Measurements from ENCODE around the gene NRTN. TPM values are rescaled to one million over a fixed set of nuclear protein-coding genes. Genes with fewer than 3 reads are reported as not detected.

The NRTN gene
- total RNA-seq, 2 experiments from 2014 or later = not detected

- Mint-ChIP-seq H3K4me1 (peaks cover 8% of the 10 kb centered on the region), H3K36me3 (no peaks in the 10 kb centered on the region), H3K27ac (no peak overlapping the region), H3K9me3 (ENCODE audit: low read depth) (no peaks in the 10 kb centered on the region), H3K27me3 (peaks cover 18% of the 10 kb centered on the region), H3K4me3 (no peak overlapping the region)
- ATAC-seq = no peak
- CTCF ChIA-PET = no interaction called here
- no peak for DNase-seq
Observed at GRCh38 chr19:5798244-5798643, 6.6 kb upstream of the NRTN start.

- H3K27me3 Mint-ChIP-seq = peaks cover 26% of the 10 kb centered on the region
- H3K36me3 Mint-ChIP-seq = no peaks in the 10 kb centered on the region
- ATAC-seq (no peak), DNase-seq (no peak)
- peaks cover 19% of the 10 kb centered on the region for H3K4me1 Mint-ChIP-seq
- no peak overlapping the region for H3K4me3 Mint-ChIP-seq
- no peaks in the 10 kb centered on the region for H3K9me3 Mint-ChIP-seq (ENCODE audit: low read depth)
- CTCF ChIA-PET = interaction anchor here (1.1 kb wide), 2 partner anchors 9 to 113 kb away, joined by 3 to 4 read pairs; partner anchors contain the start of gene DUS3L
- no peak overlapping the region for H3K27ac Mint-ChIP-seq
Observed at GRCh38 chr19:5799247-5800241, 5.3 kb upstream of the NRTN start.

- Mint-ChIP-seq H3K27ac (no peak overlapping the region), H3K4me1 (peaks cover 19% of the 10 kb centered on the region), H3K9me3 (ENCODE audit: low read depth) (no peaks in the 10 kb centered on the region), H3K27me3 (peaks cover 30% of the 10 kb centered on the region), H3K4me3 (no peak overlapping the region), H3K36me3 (no peaks in the 10 kb centered on the region)
- CTCF ChIA-PET = interaction anchor here (1.1 to 1.5 kb wide), 3 partner anchors 10 to 222 kb away, joined by 3 to 5 read pairs (median 4); partner anchors contain the start of gene DUS3L
- DNase-seq = no peak
- no peak for ATAC-seq
Observed at GRCh38 chr19:5800361-5801270, 4.3 kb upstream of the NRTN start.

- H3K4me3 Mint-ChIP-seq = no peak overlapping the region
- CTCF ChIA-PET = interaction anchor here (0.9 to 1.5 kb wide), 2 partner anchors 84 to 220 kb away, joined by 3 to 5 read pairs; no protein-coding TSS in a partner anchor
- ATAC-seq (no peak), DNase-seq (peak; percentile 42)
- peaks cover 19% of the 10 kb centered on the region for H3K4me1 Mint-ChIP-seq
- peaks cover 42% of the 10 kb centered on the region for H3K27me3 Mint-ChIP-seq
- H3K36me3 Mint-ChIP-seq = no peaks in the 10 kb centered on the region
- no peak overlapping the region for H3K27ac Mint-ChIP-seq
- no peaks in the 10 kb centered on the region for H3K9me3 Mint-ChIP-seq (ENCODE audit: low read depth)
Observed at GRCh38 chr19:5801796-5802619, 2.9 kb upstream of the NRTN start.

GRCh38 chr19:5803441-5803751, 1.5 kb upstream of the NRTN start:
- CTCF ChIA-PET = interaction anchor here (0.7 to 2.4 kb wide), 45 partner anchors 10 to 476 kb away, joined by 3 to 62 read pairs (median 5); partner anchors contain the start of genes CATSPERD, DUS3L, LONP1 and NDUFA11
- Mint-ChIP-seq H3K27ac (no peak overlapping the region), H3K36me3 (no peaks in the 10 kb centered on the region), H3K4me1 (peaks cover 19% of the 10 kb centered on the region), H3K9me3 (ENCODE audit: low read depth) (no peaks in the 10 kb centered on the region), H3K27me3 (peaks cover 47% of the 10 kb centered on the region), H3K4me3 (peak overlapping the region; percentile 64)
- no peak for DNase-seq
- ATAC-seq = no peak

GRCh38 chr19:5803752-5804515, 933 bp upstream of the NRTN start:
- no peak overlapping the region for H3K27ac Mint-ChIP-seq
- peak overlapping the region; percentile 64 for H3K4me3 Mint-ChIP-seq
- H3K27me3 Mint-ChIP-seq = peaks cover 46% of the 10 kb centered on the region
- peaks cover 19% of the 10 kb centered on the region for H3K4me1 Mint-ChIP-seq
- CTCF ChIA-PET = interaction anchor here (0.6 to 2.4 kb wide), 56 partner anchors 10 to 475 kb away, joined by 3 to 62 read pairs (median 4); partner anchors contain the start of genes CATSPERD, DUS3L, FUT6 and LONP1
- H3K36me3 Mint-ChIP-seq = no peaks in the 10 kb centered on the region
- peak; percentile 94 for DNase-seq
- ATAC-seq = peak; percentile 97
- H3K9me3 Mint-ChIP-seq (ENCODE audit: low read depth) = no peaks in the 10 kb centered on the region

GRCh38 chr19:5805462-5806132, 730 bp downstream of the NRTN start:
- CTCF ChIA-PET = no interaction called here
- peaks cover 40% of the 10 kb centered on the region for H3K27me3 Mint-ChIP-seq
- DNase-seq (peak; percentile 65), ATAC-seq (no peak)
- H3K9me3 Mint-ChIP-seq (ENCODE audit: low read depth) = no peaks in the 10 kb centered on the region
- H3K27ac Mint-ChIP-seq = no peak overlapping the region
- peaks cover 19% of the 10 kb centered on the region for H3K4me1 Mint-ChIP-seq
- H3K4me3 Mint-ChIP-seq = no peak overlapping the region
- no peaks in the 10 kb centered on the region for H3K36me3 Mint-ChIP-seq

GRCh38 chr19:5806133-5806489, 1.2 kb downstream of the NRTN start:
- CTCF ChIA-PET = no interaction called here
- Mint-ChIP-seq H3K27ac (no peak overlapping the region), H3K36me3 (no peaks in the 10 kb centered on the region), H3K27me3 (peaks cover 38% of the 10 kb centered on the region), H3K4me1 (peaks cover 19% of the 10 kb centered on the region), H3K4me3 (no peak overlapping the region), H3K9me3 (ENCODE audit: low read depth) (no peaks in the 10 kb centered on the region)
- DNase-seq (no peak), ATAC-seq (no peak)

- ATAC-seq = no peak
- no peak overlapping the region for H3K4me3 Mint-ChIP-seq
Observed at GRCh38 chr19:5806905-5807304, 2.0 kb downstream of the NRTN start.

GRCh38 chr19:5808120-5808816, 3.4 kb downstream of the NRTN start:
- no peaks in the 10 kb centered on the region for H3K9me3 Mint-ChIP-seq (ENCODE audit: low read depth)
- CTCF ChIA-PET = interaction anchor here (0.5 to 1.4 kb wide), 3 partner anchors 11 to 215 kb away, joined by 3 to 4 read pairs (median 3); no protein-coding TSS in a partner anchor
- no peak for DNase-seq

More at GRCh38 chr19:5806905-5807304, 2.0 kb downstream of the NRTN start:
- CTCF ChIA-PET = interaction anchor here (0.6 kb wide), 1 partner anchor 1913 kb away, joined by 3 read pairs; no protein-coding TSS in a partner anchor
- Mint-ChIP-seq H3K9me3 (ENCODE audit: low read depth) (no peaks in the 10 kb centered on the region), H3K36me3 (no peaks in the 10 kb centered on the region), H3K27ac (no peak overlapping the region), H3K27me3 (peaks cover 35% of the 10 kb centered on the region), H3K4me1 (peaks cover 18% of the 10 kb centered on the region)
- no peak for DNase-seq

GRCh38 chr19:5809053-5809452, 4.2 kb downstream of the NRTN start:
- H3K4me3 Mint-ChIP-seq = no peak overlapping the region
- ATAC-seq (no peak), DNase-seq (no peak)
- H3K4me1 Mint-ChIP-seq = peaks cover 6% of the 10 kb centered on the region
- CTCF ChIA-PET = interaction anchor here (0.7 to 1.4 kb wide), 2 partner anchors 81 to 214 kb away, joined by 3 to 4 read pairs; no protein-coding TSS in a partner anchor
- no peaks in the 10 kb centered on the region for H3K36me3 Mint-ChIP-seq
- H3K27ac Mint-ChIP-seq = no peak overlapping the region
- H3K27me3 Mint-ChIP-seq = peaks cover 27% of the 10 kb centered on the region
- H3K9me3 Mint-ChIP-seq (ENCODE audit: low read depth) = no peaks in the 10 kb centered on the region

More at GRCh38 chr19:5808120-5808816, 3.4 kb downstream of the NRTN start:
- no peak for ATAC-seq
- Mint-ChIP-seq H3K4me3 (no peak overlapping the region), H3K36me3 (no peaks in the 10 kb centered on the region), H3K27me3 (peaks cover 29% of the 10 kb centered on the region), H3K27ac (no peak overlapping the region), H3K4me1 (peaks cover 12% of the 10 kb centered on the region)
